HG02973 (cell line): Measurements from ENCODE around the gene PNN.
"Not testable (repeated sequence)": the region's sequence is repeated elsewhere in the genome, so short reads cannot be mapped to it uniquely, and the experiment has no call there.

ENCODE experiments used
- ATAC-seq: cut with Tn5 transposase; IDR thresholded peaks from one replicate; pipeline ENCODE4 v1.9.1; 2021; ENCODE audit warnings: moderate library complexity; ENCODE audit not compliant: unreplicated experiment

Gene PNN

GRCh38 chr14:39180553-39180952 lies 5.5 kb downstream of the PNN start:
- no peak for ATAC-seq

- ATAC-seq = no peak
These were observed 6.1 kb downstream of the PNN start for GRCh38 chr14:39181026-39181692.

GRCh38 chr14:39181693-39182047 lies 6.6 kb downstream of the PNN start:
- no peak for ATAC-seq

DNA sequence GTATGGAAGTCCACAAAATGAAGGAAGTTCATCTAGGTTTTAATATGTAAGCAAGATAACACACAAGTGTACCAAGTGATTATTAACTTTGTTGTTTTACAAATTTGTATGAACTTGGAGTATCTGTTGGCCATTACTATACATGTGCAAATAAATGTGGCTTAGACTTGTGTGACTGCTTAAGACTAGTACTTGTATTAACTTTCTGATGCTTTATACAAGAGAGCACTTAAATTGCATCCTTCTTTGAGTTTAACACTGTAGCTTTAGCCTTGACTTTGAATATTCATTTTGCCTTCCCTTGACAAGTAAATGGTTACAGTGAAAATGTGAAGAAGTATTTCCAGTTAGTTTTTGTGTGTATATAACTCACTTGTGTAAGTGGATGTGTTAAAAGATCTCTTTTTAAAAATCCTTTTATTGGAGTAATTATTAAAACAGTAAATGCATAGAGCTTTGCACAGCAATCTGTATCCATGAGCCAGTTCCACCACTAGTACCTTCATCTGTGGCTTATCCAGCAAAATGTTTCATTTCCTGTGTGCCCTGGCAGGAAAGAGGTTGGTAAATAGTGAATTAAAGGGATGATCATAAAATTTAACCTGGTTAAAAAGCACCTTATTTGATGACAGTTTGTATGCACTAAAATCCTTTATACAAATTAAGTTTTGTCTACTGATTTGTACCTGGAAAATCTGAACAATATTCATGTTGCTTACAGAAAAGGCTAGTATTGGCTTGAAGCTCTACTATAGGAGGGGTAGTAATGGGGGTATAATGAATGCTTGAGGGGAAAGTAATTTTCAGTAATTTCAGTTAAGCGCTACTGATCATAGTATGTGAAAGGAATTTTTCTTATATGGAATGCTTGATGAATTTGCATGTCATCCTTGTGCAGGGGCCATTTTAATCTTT lies 8.0 kb downstream of the PNN start:
- no peak for ATAC-seq

DNA sequence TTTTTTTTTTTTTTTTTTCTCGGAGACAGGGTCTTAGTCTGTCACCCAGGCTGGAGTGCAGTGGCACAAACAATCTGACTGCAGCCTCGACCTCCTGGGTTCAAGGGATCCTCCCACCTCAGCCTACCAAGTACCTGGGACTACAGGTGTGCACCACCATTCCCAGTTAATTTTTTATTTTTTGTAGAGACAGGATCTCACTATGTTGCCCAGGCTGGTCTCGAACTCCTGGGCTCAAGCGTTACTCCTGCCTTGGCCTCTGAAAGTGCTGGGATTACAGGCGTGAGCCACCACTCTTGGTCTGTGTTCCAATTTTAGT lies 8.6 kb downstream of the PNN start:
- not testable (repeated sequence) for ATAC-seq

- no peak for ATAC-seq
These were observed 9.7 kb downstream of the PNN start for GRCh38 chr14:39184628-39185255.

DNA sequence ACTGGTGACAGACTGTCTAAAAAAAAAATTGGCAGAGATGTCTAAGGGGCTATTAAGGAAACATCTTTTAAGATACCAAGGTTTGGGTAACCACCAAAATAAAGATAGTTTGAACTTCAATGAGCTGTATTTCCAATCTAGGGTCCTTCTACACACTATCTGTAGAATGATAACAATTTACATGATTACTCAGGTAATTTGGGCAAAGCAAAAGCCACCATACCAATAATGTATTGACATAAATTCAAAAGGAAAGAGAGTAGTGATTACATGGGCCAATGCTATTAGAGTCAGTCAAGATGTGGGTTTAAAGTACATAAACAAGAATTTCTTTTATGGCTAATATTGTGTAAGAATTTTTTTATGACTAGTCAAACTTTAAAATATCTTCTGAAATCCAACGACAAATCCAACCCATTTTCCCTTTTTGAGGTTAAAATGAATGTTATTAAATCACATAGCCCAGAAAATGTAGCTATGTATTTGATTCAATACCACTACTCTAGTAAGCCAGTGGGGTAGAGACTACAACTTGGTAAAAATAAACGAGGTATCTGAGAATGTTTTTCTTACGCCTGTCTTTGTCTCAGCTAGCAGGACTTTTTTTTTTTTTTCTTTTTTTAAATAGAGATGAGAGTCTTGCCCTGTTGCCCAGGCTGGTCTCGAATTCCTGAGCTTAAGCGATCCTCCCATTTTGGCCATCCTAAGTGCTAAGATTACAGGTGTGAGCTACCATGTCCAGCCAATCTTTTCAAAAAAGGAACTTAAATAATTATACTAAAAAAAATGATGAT lies 10.4 kb downstream of the PNN start:
- no peak for ATAC-seq

GRCh38 chr14:39186941-39187525 lies 12.0 kb downstream of the PNN start:
- no peak for ATAC-seq

DNA sequence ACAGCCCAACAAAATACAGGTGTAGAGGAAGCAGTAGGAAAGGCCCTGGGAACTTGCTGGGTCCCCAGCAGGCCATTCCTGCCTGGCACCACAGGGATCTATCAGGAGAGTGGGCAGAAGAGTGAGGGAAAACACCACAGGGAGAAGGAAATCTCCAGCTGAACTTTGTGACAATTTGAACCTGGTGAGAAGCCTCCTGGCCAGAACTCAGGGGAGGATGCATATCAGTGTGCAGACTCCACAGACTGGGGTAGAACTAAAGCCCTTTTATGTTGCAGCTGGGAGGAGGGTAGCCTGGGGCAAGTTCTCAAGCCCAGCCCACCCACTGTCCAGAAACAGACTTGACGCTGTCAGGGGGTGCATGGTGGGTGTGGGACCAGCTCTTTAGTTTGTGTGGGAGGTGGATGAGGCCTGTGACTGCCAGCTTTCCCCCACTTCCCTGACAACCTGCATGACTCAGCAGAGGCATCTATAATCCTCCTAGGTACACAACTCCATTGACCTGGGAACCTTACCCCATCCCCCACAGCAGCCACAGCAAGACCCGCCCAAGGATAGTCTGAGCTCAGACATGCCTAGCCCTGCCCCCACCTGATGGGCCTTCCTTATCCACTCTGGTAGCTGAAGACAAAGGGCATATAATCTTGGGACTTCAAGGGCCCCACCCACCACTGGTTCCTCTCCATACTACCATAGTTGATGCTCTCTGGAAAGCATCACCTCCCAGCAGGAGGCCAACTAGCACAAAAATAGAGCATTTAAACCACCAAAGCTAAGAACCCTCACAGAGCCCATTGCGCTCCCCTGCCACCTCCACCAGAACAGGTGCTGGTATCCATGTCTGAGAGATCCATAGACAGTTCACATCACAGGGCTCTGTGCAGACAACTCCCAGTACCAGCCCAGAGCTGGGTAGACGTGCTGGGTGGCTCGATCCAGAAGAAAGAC lies 28.9 kb downstream of the PNN start:
- no peak for ATAC-seq

GRCh38 chr14:39207430-39207829 lies 32.4 kb downstream of the PNN start:
- ATAC-seq = not testable (repeated sequence)

DNA sequence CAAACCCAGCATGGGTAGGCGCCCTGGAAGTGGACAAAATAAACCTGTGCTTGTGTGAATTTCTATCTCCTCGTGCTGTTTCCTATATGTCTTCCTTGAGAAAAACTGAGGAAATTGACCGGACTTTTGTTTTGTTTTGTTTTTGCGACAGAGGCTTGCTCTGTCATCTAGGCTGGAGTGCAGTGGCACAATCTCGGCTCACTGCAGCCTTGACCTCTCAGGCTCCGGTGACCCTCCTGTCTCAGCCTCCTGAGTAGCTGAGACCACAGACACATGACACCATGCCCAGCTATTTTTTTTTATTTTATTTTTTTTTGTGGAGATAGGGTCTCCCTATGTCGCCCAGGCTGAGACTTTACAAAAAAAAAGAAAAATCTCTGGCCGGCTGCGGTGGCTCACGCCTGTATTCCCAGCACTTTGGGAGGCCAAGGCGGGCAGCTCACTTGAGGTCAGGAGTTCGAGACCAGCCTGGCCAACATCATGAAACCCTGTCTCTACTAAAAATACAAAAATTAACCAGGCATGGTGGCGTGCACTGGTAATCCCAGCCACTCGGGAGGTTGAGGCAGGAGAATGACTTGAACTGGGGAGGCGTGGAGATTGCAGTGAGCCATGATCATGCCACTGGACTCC lies 36.2 kb downstream of the PNN start:
- no peak for ATAC-seq

- no peak for ATAC-seq
These were observed 37.0 kb downstream of the PNN start for GRCh38 chr14:39212034-39212433.

DNA sequence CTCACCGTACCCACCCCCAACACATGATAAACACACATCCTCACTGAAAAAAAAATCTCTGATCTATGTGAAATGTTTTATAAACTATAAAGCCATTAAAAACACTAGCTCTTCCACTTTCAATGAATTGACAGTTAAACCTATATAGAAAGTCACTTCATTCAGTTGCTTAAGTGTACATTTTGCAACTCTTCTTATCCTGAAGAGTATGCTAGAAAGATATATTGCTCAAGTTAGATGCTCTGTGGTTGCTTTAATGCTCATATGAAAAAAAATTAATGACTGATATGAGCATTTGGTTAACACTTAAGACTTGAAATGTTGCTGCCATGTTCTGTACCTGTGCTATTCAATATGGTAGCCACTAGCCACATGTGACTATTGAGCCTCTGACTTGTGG lies 37.6 kb downstream of the PNN start:
- ATAC-seq = no peak

DNA sequence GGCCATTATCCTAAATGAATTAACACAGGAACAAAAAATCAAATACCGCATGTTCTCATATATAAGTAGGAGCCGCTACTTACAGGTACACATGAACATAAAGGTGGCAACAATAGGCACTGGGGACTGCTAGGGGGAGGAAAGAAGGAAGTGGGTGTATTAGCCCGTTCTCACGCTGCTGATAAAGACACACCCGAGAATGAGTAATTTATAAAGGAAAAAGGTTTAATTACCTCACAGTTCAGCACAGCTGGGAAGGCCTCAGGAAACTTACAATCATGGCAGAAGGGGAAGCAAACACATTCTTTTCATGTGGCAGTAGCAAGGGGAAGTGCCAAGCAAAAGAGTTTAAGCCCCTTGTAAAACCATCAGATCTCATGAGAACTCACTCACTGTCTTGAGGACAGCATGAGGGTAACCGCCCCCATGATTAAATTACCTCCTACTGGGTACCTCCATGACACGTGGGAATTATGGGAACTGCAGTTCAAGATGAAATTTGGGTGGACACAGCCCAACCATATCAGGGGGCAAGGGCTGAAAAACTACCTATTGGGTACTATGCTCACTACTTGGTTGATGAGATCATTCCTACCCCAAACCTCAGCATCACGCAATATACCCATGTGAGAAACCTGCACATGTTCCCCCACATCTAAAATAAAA lies 42.3 kb downstream of the PNN start:
- no peak for ATAC-seq

DNA sequence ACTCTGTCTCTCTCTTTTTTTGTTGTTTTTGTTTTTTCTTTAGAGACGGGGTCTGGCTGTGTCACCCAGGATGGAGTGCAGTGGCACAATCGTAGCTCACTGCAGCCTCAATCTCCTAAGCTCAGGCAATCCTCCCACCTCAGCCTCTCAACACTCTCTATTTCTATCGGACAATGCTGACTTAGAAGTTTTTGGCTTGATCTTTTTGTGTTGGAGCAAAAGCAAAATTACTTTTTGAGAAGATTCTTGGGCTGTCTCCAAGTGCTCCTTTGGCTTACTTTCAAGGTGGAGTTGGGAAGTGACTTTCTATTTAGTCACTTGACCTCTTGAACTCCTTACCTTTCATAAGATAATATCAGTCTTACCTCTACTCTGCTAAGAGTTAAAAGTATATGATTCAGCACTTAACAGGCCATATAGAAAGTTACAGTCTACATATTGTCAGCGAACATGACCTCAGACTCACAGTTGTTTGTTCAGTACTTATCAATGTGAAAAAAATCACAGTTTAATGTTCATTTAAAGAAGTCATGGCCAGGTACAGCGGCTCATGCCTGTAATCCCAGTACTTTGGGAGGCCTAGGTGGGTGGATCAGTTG lies 43.2 kb downstream of the PNN start:
- no peak for ATAC-seq

- ATAC-seq = no peak
These were observed 44.0 kb downstream of the PNN start for GRCh38 chr14:39219075-39219499.

GRCh38 chr14:39220473-39220872 lies 45.4 kb downstream of the PNN start:
- not testable (repeated sequence) for ATAC-seq

DNA sequence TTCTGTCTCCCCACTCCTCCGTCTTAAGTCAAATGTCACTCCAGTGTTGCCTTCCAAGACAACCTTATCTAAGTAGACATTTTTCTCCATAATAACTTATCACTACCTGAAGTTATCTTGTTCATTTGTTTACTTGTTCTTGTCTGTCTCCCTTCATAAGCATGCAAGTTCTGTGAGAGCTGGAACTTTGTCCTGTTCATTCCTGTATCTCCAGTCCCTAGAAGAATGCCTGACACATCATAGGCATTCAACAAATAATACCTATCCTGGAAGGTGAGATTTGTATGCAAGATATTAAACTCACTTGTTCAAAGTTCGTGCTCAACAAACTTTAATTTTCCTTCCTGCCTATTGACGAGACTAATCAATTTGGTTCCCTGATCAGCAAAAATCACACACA lies 53.0 kb downstream of the PNN start:
- no peak for ATAC-seq
